Muscle layer of colon (tissue), 2 donors: ENCODE data around the gene NR2F6.
A peak's percentile ranks its signal among the peaks of the same experiment; 100 is the strongest.
"Not testable (repeated sequence)": the region's sequence is repeated elsewhere in the genome, so short reads cannot be mapped to it uniquely, and the experiment has no call there.

Experiments used
- H3K27ac ChIP-seq: one replicate; pipeline ENCODE4 v1.7.0; 2013; ENCODE audit warnings: low read depth, mild to moderate bottlenecking, low read length, moderate library complexity
- H3K27me3 ChIP-seq, 2 donors: one replicate each; pipeline ENCODE4 v1.7.0; 2013; ENCODE audit warnings: low read length in 2 of 2, mild to moderate bottlenecking in 2 of 2; ENCODE audit not compliant: insufficient read depth in 2 of 2, control insufficient read depth in 1 of 2
- H3K36me3 ChIP-seq: one replicate; pipeline ENCODE4 v1.7.0; 2013; ENCODE audit warnings: mild to moderate bottlenecking, low read length; ENCODE audit not compliant: insufficient read depth
- H3K4me1 ChIP-seq: one replicate; pipeline ENCODE4 v1.7.0; 2013; ENCODE audit warnings: mild to moderate bottlenecking, low read length; ENCODE audit not compliant: insufficient read depth
- H3K4me3 ChIP-seq, 2 donors: one replicate each; pipeline ENCODE4 v1.7.0; 2013; ENCODE audit warnings: low read length in 2 of 2, low read depth in 1 of 2, mild to moderate bottlenecking in 1 of 2, moderate library complexity in 1 of 2
- H3K9ac ChIP-seq: one replicate; pipeline ENCODE4 v1.7.0; 2013; ENCODE audit warnings: low read length
- H3K9me3 ChIP-seq: one replicate; pipeline ENCODE4 v1.7.0; 2013; ENCODE audit warnings: mild to moderate bottlenecking, low read length
- donor health status: abdominal sarcoma.
- donor health status: Adenocarcinoma of cecum.

Gene NR2F6

DNA sequence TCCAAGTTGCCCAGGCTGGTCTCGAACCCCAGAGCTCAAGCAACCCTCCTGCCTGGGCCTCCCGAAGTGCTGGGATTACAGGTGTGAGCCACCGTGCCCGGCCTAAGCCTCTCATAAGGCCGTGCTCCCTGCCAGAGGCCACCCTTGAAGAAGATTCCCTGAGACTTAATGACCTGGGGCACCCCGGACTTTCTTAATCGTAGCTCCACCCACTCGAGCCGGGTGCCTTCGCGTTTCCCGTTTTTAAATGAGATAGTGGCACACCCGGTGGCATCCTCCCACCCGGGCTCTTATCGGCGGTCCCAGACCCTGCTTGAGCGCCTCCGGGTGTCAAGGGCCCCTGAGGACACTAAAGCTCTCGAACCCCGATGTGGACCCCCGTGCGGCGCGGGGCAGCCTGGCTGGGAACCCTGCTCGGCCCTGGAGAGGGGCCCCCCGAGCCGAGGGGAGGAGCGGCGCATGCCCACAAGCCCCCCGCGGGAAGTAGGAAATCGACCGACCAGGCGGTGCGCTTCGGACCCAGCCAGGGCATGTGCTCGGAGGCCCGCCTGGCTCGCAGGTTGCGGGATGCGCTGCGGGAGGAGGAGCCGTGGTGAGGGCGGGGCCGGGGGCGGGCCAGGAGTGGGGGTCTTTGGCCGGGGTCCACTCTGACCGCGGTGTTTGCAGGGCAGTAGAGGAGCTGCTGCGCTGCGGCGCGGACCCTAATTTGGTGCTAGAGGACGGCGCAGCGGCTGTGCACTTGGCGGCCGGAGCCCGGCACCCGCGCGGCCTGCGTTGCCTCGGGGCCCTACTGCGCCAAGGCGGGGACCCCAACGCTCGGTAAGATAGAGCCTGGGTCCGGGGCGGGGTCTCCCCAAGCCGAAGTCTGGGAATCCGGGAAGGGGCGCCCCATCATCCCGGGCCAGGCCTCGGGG is 35.9 kb upstream of the NR2F6 start, which contains the start of gene ANKLE1:
TSS of gene ANKLE1 (plus strand) at position 511 of the 914 bp plus-strand sequence. CDS start at position 531, 20 bp downstream.
- peak within 1 kb of the TSS; percentile 42 to 64 for H3K4me3 ChIP-seq
- no peak within 1 kb of the TSS for H3K27ac ChIP-seq
- H3K9ac ChIP-seq: no peak within 1 kb of the TSS
- no peaks in the 10 kb centered on the region for H3K9me3 ChIP-seq
- peaks cover 5% of the 10 kb centered on the region for H3K4me1 ChIP-seq
- peaks cover 15% of the 10 kb centered on the region for H3K36me3 ChIP-seq
- H3K27me3 ChIP-seq: peaks cover 0 to 14% of the 10 kb centered on the region in 2 donors

- Histone ChIP-seq H3K9me3 (no peaks in the 10 kb centered on the region), H3K9ac (no peak overlapping the region), H3K4me3 (no peak overlapping the region), H3K27me3 (peaks cover 0 to 14% of the 10 kb centered on the region in 2 donors), H3K27ac (no peak overlapping the region), H3K4me1 (peaks cover 5% of the 10 kb centered on the region), H3K36me3 (peaks cover 24% of the 10 kb centered on the region)
Observed at GRCh38 chr19:17279436-17279835, 33.7 kb upstream of the NR2F6 start.

DNA sequence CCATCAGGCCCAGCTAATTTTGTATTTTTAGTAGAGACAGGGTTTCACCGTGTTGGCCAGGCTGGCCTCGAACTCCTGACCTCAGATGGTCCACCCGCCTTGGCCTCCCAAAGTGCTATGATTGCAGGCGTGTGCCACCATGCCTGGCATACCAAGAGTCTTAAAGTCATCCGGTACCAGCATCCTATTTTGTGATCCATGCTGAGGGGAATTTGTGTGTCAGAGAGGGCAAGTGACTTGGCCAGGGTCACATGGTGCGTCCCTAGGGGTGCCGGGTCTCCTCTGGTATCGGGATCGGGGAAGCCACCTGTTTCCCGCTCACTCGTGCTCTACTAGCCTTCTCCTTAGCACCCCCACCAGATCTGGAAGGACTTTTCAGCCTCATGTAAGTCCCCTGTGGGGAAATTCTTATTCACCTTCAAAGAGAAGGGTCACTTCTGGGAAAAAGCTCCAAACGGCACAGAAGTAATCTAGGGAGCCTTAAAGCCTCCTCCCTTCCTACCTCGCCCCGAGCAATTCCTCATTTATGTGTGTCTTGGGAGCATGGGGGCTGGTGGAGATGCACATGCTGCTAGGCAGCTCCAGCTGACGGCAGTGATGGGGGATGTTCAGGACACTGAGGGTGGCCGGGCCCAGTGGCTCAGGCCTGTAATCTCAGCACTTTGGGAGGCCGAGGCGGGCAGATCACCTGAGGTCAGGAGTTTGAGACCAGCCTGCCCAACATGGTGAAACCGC is 29.9 kb upstream of the NR2F6 start:
- Histone ChIP-seq H3K9ac (no peak overlapping the region), H3K27me3 (no peaks in the 10 kb centered on the region), H3K4me3 (no peak overlapping the region), H3K4me1 (no peaks in the 10 kb centered on the region), H3K9me3 (no peaks in the 10 kb centered on the region), H3K27ac (no peak overlapping the region), H3K36me3 (peaks cover 30% of the 10 kb centered on the region)

DNA sequence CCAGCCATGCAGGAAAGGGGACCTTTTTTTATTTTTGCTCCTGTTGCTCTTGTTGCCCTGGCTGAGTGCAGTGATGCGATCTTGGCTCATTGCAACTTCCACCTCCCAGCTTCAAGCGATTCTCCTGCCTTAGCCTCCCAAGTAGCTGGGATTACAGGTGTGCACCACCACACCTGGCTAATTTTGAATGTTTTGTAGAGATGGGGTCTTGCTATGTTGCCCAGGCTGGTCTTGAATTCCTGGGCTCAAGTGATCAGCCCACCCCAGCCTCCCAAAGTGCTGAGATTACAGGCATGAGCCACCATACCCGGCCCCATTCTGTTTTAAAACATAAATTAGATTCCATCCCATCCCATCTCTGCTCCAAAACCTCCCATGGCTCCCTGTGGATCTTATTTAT is 29.2 kb upstream of the NR2F6 start:
- H3K4me3 ChIP-seq, H3K9me3 ChIP-seq, H3K9ac ChIP-seq, H3K27ac ChIP-seq, H3K27me3 ChIP-seq, H3K4me1 ChIP-seq: not testable (repeated sequence)
- H3K36me3 ChIP-seq: peaks cover 35% of the 10 kb centered on the region

DNA sequence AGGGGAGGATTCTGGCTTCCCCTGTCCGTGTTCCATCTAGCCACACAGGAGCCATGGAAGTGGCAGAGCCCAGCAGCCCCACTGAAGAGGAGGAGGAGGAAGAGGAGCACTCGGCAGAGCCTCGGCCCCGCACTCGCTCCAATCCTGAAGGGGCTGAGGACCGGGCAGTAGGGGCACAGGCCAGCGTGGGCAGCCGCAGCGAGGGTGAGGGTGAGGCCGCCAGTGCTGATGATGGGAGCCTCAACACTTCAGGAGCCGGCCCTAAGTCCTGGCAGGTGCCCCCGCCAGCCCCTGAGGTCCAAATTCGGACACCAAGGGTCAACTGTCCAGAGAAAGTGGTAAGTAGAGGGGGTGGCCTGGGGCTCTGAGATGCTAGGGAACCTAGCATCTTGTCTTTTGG is 23.0 kb upstream of the NR2F6 start:
- Histone ChIP-seq H3K9me3 (no peaks in the 10 kb centered on the region), H3K4me3 (no peak overlapping the region), H3K4me1 (peaks cover 9% of the 10 kb centered on the region), H3K9ac (no peak overlapping the region), H3K27ac (no peak overlapping the region), H3K36me3 (peaks cover 5% of the 10 kb centered on the region), H3K27me3 (no peaks in the 10 kb centered on the region)

GRCh38 chr19:17266975-17267788 is 21.5 kb upstream of the NR2F6 start, which contains the start of gene BABAM1:
Gene BABAM1 (plus strand): TSS chr19:17267443. CDS start chr19:17268807, 1,364 bp downstream.
- Histone ChIP-seq H3K9me3 (no peaks in the 10 kb centered on the region), H3K27me3 (no peaks in the 10 kb centered on the region), H3K4me1 (peaks cover 9% of the 10 kb centered on the region), H3K36me3 (peaks cover 5% of the 10 kb centered on the region), H3K27ac (peak within 1 kb of the TSS; percentile 91), H3K9ac (peak within 1 kb of the TSS; percentile 67), H3K4me3 (peak within 1 kb of the TSS; percentile 85 to 87)

GRCh38 chr19:17266589-17266974 is 20.9 kb upstream of the NR2F6 start:
- Histone ChIP-seq H3K9ac (no peak overlapping the region), H3K4me1 (peaks cover 9% of the 10 kb centered on the region), H3K9me3 (no peaks in the 10 kb centered on the region), H3K36me3 (peaks cover 5% of the 10 kb centered on the region), H3K27ac (no peak overlapping the region), H3K27me3 (no peaks in the 10 kb centered on the region), H3K4me3 (no peak overlapping the region)

DNA sequence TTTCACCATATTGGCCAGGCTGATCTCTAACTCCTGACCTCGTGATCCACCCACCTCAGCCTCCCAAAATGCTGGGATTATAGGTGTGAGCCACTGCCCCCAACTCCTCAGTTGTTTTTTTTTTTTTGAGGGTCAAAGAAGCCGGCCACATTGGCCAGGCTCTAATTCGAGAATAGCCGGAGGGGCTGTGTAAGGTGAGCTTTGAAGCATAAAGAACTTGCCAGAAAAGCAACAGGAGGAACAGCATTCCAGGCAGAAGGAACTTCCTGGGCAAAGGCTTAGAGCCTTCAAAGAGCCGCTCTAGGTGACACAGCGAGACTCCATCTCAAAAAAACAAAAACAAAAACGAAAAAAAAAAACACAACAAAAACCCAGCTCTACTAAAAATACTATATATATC is 20.3 kb upstream of the NR2F6 start:
- Histone ChIP-seq H3K27ac (no peak overlapping the region), H3K27me3 (no peaks in the 10 kb centered on the region), H3K4me1 (peaks cover 9% of the 10 kb centered on the region)

GRCh38 chr19:17264641-17264979 is 18.9 kb upstream of the NR2F6 start, which contains the start of gene USHBP1:
Gene USHBP1 (minus strand): TSS chr19:17264745. CDS start chr19:17264299, 446 bp downstream.
- H3K4me1 ChIP-seq: peaks cover 9% of the 10 kb centered on the region
- H3K36me3 ChIP-seq: no peaks in the 10 kb centered on the region
- H3K4me3 ChIP-seq: no peak within 1 kb of the TSS
- H3K9ac ChIP-seq: no peak within 1 kb of the TSS
- no peak within 1 kb of the TSS for H3K27ac ChIP-seq
- H3K9me3 ChIP-seq: no peaks in the 10 kb centered on the region
- H3K27me3 ChIP-seq: no peaks in the 10 kb centered on the region

More for the DNA sequence above, 20.3 kb upstream of the NR2F6 start:
- H3K36me3 ChIP-seq: peaks cover 5% of the 10 kb centered on the region
- no peak overlapping the region for H3K4me3 ChIP-seq
- H3K9ac ChIP-seq: no peak overlapping the region
- H3K9me3 ChIP-seq: no peaks in the 10 kb centered on the region

DNA sequence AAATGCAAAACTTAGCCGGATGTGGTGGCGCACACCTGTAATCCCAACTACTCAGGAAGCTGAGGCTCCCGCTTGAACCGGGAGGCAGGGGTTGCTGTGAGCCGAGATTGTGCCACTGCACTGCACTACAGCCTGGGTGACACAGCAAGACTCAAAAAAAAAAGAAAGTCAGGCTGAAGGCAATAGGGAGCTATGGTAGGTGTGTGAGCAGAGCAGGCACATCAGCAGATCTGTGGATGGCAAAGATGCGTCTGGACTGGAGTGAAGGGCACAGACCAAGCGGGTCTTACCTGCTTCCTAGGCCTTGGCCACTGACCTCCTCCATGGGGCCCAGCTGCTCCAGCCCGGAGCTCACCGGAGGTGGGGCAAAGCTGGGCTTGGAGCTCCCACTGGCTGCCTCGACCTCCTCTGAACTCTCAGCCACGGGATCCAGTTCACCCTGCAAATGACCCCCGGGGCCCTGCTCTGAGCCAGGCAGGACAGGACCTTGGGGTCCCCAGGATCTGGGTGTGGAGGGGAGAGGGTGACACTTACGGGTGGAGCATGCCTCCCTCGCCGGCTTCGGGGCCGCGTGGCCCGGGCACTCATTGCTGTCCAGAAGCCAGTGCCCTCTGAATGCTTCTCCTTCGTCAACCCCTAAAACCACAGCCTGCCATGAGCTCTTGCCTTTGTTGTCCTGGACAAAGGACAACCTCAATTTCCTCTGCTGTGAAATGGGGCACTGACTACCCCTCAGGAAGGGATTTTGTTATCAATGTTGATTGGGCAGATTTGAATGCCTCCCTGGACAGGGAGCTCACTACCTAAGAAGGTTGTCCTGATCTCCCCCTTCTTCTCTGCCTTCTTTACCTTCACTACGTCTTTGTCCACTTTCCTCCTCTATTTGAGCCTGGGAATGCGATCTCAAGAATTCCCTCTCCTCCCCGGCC is 18.3 kb upstream of the NR2F6 start:
- no peak overlapping the region for H3K27ac ChIP-seq
- no peaks in the 10 kb centered on the region for H3K9me3 ChIP-seq
- H3K36me3 ChIP-seq: no peaks in the 10 kb centered on the region
- H3K9ac ChIP-seq: no peak overlapping the region
- no peaks in the 10 kb centered on the region for H3K27me3 ChIP-seq
- H3K4me3 ChIP-seq: no peak overlapping the region
- H3K4me1 ChIP-seq: peaks cover 9% of the 10 kb centered on the region
